Heart right ventricle (tissue), 16 donors: ENCODE results near the gene TRPV6. TPM values are rescaled to one million over a fixed set of nuclear protein-coding genes. Genes with fewer than 3 reads are reported as not detected.

Experiments
- ATAC-seq, 8 donors: fragments of 200-7000 bp; cut with Tn5 transposase; one replicate each; pipeline ENCODE4 v1.9.1; 2020; ENCODE audit warnings: mild to moderate bottlenecking in 8 of 8, moderate library complexity in 8 of 8, moderate number of reproducible peaks in 1 of 8
- DNase-seq, 2 donors: peaks; one replicate each; pipeline ENCODE4 v3.0.0-alpha.2; 2020
- H3K27ac ChIP-seq, 10 donors: fragments of 200-600 bp; sonication (generic) in 2 of 10; one replicate each; pipeline versions ENCODE4 v1.5.0 to v1.8.0; 2020 to 2022; ENCODE audit warnings: mild to moderate bottlenecking in 3 of 10
- H3K27me3 ChIP-seq, 7 donors: fragments of 200-600 bp; one replicate each; pipeline ENCODE4 v1.8.0; 2021 to 2022; ENCODE audit warnings: mild to moderate bottlenecking in 2 of 7
- H3K36me3 ChIP-seq, 9 donors: fragments of 200-600 bp; sonication (generic) in 1 of 9; one replicate each; pipeline versions ENCODE4 v1.5.0 to v1.8.0; 2020 to 2022; ENCODE audit warnings: mild to moderate bottlenecking in 2 of 9
- H3K4me1 ChIP-seq, 9 donors: fragments of 200-600 bp; sonication (generic) in 1 of 9; one replicate each; pipeline versions ENCODE4 v1.5.0 to v1.8.0; 2020 to 2022; ENCODE audit warnings: mild to moderate bottlenecking in 4 of 9
- H3K4me3 ChIP-seq, 10 donors: fragments of 200-600 bp; sonication (generic) in 2 of 10; one replicate each; pipeline versions ENCODE4 v1.5.0 to v1.8.0; 2020 to 2022; ENCODE audit warnings: mild to moderate bottlenecking in 7 of 10, moderate library complexity in 2 of 10
- H3K9me3 ChIP-seq, 11 donors: fragments of 200-600 bp in 10 of 11; sonication (generic) in 2 of 11; one replicate each; pipeline versions ENCODE4 v1.5.0 to v1.8.0; 2013 to 2022; ENCODE audit warnings: mild to moderate bottlenecking in 2 of 11, control low read depth in 1 of 11, moderate library complexity in 1 of 11
- WGBS, 2 donors: extraction: QIAGEN DNeasy Blood & Tissue Kit; methylation state at CpG; one replicate each; pipeline ENCODE4 v1.1.7; 2013; ENCODE audit warnings: inconsistent platforms in 1 of 2; 5-methylcytosine and 5-hydroxymethylcytosine counted together
- intact Hi-C, 10 donors: fragments of 100-400 bp; cut with DNase I; formaldehyde crosslinking; loops; one replicate each; pipeline versions ENCODE4 v1.11.1 to v1.14.2; 2022
- polyA plus RNA-seq, 2 donors: library from polyadenylated mRNA; stranded (reverse); fragments of 200-250 nt; gene quantifications; one replicate each; pipeline ENCODE4 v1.2.3, GENCODE V29; 2013
- total RNA-seq, 10 donors: library from RNA; stranded (reverse); fragmentation: NEBNext Ultra II Directional in 3 of 10; extraction: Animal tissue kit (Norgen Biotek cat#: 25700) in 3 of 10; gene quantifications; one replicate each; pipeline versions ENCODE4 v1.2.1 to v1.2.4, GENCODE V29; 2021 to 2023
- TF ChIP-seq, protein P1 (sequence below), 9 donors: fragments of 200-600 bp; sonication (generic) in 2 of 9; IDR thresholded peaks; one replicate each; pipeline versions ENCODE4 v1.5.0 to v1.8.0; 2021 to 2022; ENCODE audit warnings: antibody characterized with exemption in 9 of 9, mild to moderate bottlenecking in 5 of 9, moderate library complexity in 1 of 9
- donor health status: Arrhythmogenic right ventricular cardiomyopathy.
- donor health status: ischemic (EF 13 %, LVEDD 7.1; RV severe dilation, severe dysfunction).
- donor health status: healthy with polysubstance abuse.
- donor health status: DM: no; HTN: yes; CAD: no.
- donor health status: DM: no; HTN: no; CAD: no.
- donor health status: ischemic (EF 25% LVEDD 6.9; RV normal size, moderate dysfunction).
- donor health status: ischemic (EF 25% LVEDD 5.7; RV mildly dilated, moderate dysfunction).
- donor health status: healthy.
- donor health status: DM: yes; HTN: yes; CAD: no.
- donor health status: Ischemic cardiomyopathy.
- donor health status: ischemic (EF 35%, LVEDD 5.7; RV mildly dilated, moderate dysfunction).
- donor health status: nonischemic (EF 11% LVEDD 7.7; RV severe dilation, severe dysfunction).
- donor health status: DM: yes; HTN: yes; CAD: no.
- donor health status: PGD.
- donor health status: ischemic (EF 29% LVEDD 5.4; RV normal size, mild dysfunction).
- donor health status: nonischemic (EF 23%, LVEDD 6.1; RV moderate dilation, normal function).

Gene TRPV6
- total and polyA plus RNA-seq, 12 donors: 0.03 TPM; not detected in 11

DNA sequence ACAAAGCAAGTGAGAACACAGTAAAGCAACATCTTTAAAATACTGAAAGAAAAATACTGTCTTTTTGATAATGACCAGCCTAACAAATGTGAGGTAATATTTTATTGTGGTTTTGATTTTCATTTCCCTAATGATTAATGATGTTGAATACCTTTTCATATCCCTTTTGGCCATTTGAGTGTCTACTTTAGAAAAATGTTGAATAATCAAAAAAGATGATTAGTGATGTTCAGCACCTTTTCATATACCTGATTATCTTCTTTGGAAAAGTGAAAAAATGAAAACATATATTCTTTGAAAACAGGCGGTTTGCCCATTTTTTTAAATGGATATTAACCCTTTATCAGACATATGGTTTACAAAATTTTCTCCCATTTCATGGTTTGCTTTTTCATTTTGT lies 62.8 kb downstream of the TRPV6 start:
- no peaks in the 10 kb centered on the region for H3K4me1 ChIP-seq
- intact Hi-C loops: no loop called here
- TF ChIP-seq, protein P1, sequence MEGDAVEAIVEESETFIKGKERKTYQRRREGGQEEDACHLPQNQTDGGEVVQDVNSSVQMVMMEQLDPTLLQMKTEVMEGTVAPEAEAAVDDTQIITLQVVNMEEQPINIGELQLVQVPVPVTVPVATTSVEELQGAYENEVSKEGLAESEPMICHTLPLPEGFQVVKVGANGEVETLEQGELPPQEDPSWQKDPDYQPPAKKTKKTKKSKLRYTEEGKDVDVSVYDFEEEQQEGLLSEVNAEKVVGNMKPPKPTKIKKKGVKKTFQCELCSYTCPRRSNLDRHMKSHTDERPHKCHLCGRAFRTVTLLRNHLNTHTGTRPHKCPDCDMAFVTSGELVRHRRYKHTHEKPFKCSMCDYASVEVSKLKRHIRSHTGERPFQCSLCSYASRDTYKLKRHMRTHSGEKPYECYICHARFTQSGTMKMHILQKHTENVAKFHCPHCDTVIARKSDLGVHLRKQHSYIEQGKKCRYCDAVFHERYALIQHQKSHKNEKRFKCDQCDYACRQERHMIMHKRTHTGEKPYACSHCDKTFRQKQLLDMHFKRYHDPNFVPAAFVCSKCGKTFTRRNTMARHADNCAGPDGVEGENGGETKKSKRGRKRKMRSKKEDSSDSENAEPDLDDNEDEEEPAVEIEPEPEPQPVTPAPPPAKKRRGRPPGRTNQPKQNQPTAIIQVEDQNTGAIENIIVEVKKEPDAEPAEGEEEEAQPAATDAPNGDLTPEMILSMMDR (IDR thresholded peaks at IDR 0.05): no peak
- H3K9me3 ChIP-seq: peaks cover 0 to 27% (median 0%) of the 10 kb centered on the region in 11 donors
- no peaks in the 10 kb centered on the region for H3K36me3 ChIP-seq
- DNase-seq: no peak
- no peak overlapping the region for H3K27ac ChIP-seq
- no peak for ATAC-seq
- peaks cover 0 to 41% (median 12%) of the 10 kb centered on the region in 7 donors for H3K27me3 ChIP-seq
- H3K4me3 ChIP-seq: no peak overlapping the region
- WGBS, 2 donors: 0% methylated on average over 1 of the region's 1 CpG

Other genes with a start within 250 kb of the TRPV6 start
- gene PRSS1, start 136.3 kb downstream of the TRPV6 start, total RNA-seq: 1 to 10 TPM in 7 of 10 donors, not detected in 3; 3.0 to 4.3 (median 3.8) TPM
- under 1 TPM in 1 of 2 donors, not detected in 1; 0.75 TPM for gene PRSS1, start 136.3 kb downstream of the TRPV6 start, polyA plus RNA-seq
- gene PRSS2, start 114.8 kb downstream of the TRPV6 start, total RNA-seq: 1 to 10 TPM in 7 of 10 donors, not detected in 3; 5.8 to 8.2 (median 6.6) TPM
- gene PRSS2, start 114.8 kb downstream of the TRPV6 start, polyA plus RNA-seq: under 1 TPM in 1 of 2 donors, not detected in 1; 0.93 TPM
- gene EPHB6, start 30.7 kb downstream of the TRPV6 start, total RNA-seq: 1 to 10 TPM in 8 of 10 donors, under 1 TPM in 2; 0.55 to 5.4 (median 2.6) TPM
- 10 to 100 TPM in 1 of 2 donors, 1 to 10 TPM in 1; 1.9 to 14.9 TPM for gene EPHB6, start 30.7 kb downstream of the TRPV6 start, polyA plus RNA-seq
- gene TRPV5, start 48.0 kb upstream of the TRPV6 start, total RNA-seq: not detected
- gene TRPV5, start 48.0 kb upstream of the TRPV6 start, polyA plus RNA-seq: not detected
- gene LLCFC1, start 53.7 kb upstream of the TRPV6 start, total RNA-seq: not detected
- gene LLCFC1, start 53.7 kb upstream of the TRPV6 start, polyA plus RNA-seq: not detected
- 1 to 10 TPM in 2 of 10 donors, under 1 TPM in 5, not detected in 3; 0.09 to 1.3 (median 0.65) TPM for gene KEL, start 76.6 kb upstream of the TRPV6 start, total RNA-seq
- under 1 TPM; 0.04 to 0.37 TPM for gene KEL, start 76.6 kb upstream of the TRPV6 start, polyA plus RNA-seq
- gene OR9A2, start 141.4 kb upstream of the TRPV6 start, total RNA-seq: under 1 TPM in 1 of 10 donors, not detected in 9; 0.25 TPM
- not detected for gene OR9A2, start 141.4 kb upstream of the TRPV6 start, polyA plus RNA-seq
- gene OR6V1, start 166.6 kb upstream of the TRPV6 start, total RNA-seq: not detected
- not detected for gene OR6V1, start 166.6 kb upstream of the TRPV6 start, polyA plus RNA-seq
- gene PIP, start 246.3 kb upstream of the TRPV6 start, total RNA-seq: not detected
- not detected for gene PIP, start 246.3 kb upstream of the TRPV6 start, polyA plus RNA-seq